ENCODE results near the gene EFCAB9.
"Not testable (repeated sequence)": the region's sequence is repeated elsewhere in the genome, so short reads cannot be mapped to it uniquely, and the experiment has no call there.

Gene EFCAB9

DNA sequence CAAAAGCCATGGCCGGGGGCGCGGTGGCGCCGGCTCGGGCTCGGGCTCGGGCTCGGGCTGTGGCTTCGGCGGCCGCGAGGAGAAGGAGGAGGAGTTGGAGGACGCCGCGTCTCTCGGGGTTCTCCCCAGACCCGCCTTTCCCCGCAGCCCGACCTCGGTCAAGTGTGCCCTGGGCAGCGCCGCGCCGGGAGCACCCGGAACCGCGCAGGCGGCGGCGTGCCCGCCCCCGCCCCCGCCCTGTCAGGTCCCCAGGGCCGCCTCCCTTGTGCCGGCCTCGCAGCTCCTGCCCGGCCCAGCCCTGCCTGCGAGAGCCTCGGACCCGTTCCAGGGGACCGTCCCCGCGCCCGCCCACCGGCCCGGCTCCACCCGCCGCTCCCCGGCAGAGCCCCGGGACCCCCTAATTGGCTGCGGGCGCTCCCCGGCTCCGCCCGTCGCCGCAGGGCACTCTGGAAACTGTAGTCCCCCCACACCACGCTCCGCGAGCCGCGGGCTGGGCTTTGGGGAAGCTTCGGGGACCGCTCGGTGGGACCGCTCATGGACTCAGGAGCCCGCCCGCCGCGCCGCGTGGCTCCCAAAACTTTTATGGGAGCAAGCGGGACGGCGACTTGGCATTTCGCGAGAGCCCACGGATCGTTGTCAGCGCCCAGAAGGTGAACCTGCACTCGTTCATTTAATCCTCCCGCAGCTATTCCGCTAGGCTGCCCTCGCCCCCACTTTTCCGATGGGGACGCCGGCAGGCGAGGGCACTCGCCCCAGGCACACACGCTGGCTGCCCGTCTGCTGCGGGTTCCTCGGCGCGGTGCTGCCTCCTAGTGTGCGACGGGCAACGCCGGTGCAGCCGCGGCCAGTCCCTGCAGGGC, 5.7 kb upstream of the EFCAB9 start, which contains the start of gene STK10:
Gene STK10, minus strand, starts transcription at position 192 of the 860 bp plus-strand sequence. Its CDS starts 182 bp downstream, at position 10.
- in situ Hi-C loops (cut with MboI; ENCODE audit: low sequenced_read_pairs) = no loop called here

DNA sequence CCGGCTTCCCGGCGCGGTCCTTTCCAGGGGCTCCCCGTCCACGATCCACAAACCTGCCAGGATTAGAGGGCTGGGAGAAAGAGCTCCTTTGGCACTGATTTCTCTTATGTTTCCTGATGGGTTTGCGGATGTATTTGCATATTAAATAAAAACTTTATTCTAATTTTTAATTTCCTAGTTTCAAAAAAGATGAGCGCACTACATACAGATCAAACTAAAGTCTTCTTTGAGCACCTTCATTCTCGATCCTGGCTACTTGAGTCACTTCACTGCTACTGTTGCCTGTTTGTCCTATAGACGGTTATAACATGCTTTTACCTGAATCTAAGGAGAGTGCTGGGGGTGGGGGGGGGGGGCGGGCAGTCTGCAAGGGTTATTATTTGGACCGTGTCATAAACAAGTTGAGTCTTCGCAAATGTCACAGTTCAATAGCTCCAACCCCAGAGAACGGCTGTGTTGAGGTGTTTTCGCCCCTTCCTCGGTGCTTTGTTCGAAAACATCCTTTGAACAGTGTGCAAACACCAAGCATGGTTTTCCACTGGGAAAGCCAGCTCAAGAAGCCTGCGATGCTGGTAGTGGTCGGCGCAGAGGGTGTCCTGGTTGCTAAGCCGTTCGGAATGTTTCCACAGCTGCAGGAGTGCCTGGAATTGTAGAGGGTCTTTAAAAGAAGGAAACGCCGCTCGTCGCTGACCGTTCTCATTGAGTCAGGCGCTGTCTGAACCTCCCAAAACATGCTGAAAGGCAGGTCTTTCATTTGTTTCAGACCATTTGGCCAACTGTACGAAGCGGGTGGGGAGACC, 4.9 kb upstream of the EFCAB9 start:
- in situ Hi-C loops (cut with MboI; ENCODE audit: low sequenced_read_pairs) = no loop called here

DNA sequence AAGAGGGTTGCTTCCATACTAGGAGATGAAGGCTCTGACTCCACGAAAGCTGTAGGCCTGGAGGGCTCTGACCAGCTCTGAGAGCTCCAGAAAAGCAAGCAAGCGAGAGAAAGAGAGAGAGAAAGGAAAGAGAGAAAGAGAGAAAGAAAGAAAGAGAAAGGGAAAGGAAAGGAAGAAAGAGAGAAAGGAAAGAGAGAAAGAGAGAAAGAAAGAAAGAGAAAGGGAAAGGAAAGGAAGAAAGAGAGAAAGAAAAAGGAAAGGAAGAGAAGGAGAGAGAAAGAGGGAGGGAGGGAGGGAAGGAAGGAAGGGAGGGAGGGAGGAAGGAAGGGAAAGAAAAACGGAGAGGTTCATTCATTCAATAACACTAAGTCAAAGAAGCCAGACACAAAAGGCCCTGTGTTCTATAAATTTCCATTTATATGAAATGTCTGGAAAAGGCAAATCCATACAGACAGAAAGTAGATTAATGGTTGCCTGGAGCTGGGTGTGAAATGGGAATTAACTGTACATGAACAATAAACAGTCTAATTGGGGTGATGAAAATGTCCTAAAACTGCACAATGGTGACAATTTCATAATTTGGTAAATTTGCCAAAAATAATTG, 4.2 kb upstream of the EFCAB9 start:
- in situ Hi-C loops (cut with MboI; ENCODE audit: low sequenced_read_pairs) = no loop called here

DNA sequence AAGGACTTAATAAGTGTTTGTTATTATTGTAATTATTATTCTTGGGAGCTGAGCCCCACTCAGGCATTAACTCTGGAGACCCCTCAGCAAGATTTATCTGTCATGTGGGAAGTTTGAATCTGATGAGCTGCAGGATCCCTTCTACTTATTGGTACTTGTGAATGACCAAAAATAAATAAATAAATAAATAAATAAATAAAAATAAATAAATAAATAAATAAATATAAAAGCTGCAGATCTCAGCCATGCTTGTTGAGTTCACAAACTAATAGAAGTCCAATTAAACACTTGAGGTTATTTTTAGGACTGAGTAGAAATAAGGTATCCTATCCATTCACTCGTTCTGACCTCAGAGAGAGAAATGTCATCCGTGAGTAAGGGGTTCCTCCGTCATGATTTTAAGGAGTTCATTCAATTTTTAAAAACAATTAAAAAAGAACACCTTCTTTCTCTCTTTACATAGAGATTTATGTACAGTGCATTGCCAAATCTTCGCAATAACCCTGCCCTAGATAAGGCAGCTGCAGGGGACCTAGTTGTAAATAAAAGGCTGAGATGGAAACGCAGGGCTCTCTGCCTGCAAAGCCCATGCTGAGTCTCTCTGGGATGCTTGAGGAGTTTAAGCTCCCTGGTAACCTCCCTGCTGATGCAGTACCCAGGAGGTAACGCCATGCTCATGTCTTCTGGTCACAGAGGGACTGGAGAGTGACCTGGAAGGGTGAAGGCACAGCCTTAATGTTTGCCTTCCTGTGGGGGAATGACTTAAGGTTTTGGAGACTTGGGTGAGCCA, 1.2 kb downstream of the EFCAB9 start:
- in situ Hi-C loops (cut with MboI; ENCODE audit: low sequenced_read_pairs) = no loop called here

DNA sequence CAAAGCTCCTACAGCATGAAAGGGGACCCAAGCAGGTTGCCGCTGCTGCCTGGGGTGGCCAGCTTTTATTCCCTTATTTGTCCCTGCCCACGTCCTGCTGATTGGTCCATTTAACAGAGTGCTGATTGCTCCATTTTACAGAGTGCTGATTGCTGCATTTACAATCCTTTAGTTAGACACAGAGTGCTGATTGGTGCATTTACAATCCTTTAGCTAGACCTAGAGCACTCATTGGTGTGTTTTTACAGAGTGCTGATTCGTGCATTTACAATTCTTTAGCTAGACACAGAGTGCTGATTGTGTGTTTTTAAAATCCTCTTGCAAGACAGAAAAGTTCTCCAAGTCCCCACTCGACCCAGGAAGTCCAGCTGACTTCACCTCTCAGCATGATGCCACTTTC, 3.8 kb downstream of the EFCAB9 start:
- in situ Hi-C loops (cut with MboI; ENCODE audit: low sequenced_read_pairs) = not testable (repeated sequence)

DNA sequence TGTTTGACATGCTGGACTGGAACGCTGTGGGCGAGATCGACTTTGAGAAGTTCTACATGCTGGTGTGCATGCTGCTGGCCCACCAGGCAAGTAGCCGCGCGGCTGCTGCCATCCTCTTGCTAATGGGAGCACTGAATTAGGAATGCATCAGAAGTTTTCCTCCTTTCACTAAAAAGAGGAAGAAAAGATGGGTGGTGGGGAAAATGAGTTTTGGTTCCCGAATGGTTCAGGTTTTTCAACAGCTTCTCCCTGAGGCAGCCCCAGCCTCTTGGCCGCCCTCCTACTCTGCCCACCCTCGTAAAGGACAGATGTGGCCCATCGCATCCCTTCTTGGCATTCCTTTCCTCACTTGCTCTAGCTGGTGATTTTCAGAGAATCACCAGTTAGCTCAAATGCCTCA, 5.5 kb downstream of the EFCAB9 start:
- in situ Hi-C loops (cut with MboI; ENCODE audit: low sequenced_read_pairs) = no loop called here

DNA sequence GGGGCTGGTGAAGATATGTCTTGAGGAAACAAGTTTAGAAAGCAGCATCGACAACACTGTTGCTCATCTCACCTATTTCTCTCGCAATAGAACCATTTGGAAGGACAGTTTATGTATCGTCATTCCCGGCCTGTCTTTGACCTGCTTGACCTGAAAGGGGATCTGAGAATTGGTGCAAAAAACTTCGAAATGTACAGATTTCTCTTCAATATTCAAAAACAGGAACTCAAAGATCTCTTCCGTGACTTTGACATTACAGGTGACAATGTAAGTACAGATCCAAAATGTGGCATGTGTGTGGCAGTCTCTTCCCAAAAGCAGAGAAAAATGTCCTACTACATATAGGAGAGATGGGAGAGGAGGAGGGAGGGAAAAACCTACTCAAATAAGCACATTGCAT, 6.5 kb downstream of the EFCAB9 start:
- in situ Hi-C loops (cut with MboI; ENCODE audit: low sequenced_read_pairs) = no loop called here

DNA sequence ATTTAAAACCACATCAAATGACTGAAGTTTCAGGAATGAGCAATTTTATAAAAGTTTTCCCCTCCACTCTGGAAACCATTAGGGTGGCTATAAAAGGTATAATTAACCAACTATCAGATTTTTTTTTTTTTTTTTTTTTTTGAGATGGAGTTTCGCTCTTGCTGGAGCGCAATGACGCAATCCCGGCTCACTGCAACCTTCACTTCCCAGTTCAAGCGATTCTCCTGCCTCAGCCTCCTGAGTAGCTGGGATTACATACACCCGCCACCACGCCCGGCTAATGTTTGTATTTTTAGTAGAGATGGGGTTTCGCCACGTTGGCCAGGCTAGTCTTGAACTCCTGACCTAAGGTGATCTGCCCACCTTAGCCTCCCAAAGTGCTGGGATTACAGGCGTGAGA, 12.0 kb downstream of the EFCAB9 start:
- in situ Hi-C loops (cut with MboI; ENCODE audit: low sequenced_read_pairs) = not testable (repeated sequence)

DNA sequence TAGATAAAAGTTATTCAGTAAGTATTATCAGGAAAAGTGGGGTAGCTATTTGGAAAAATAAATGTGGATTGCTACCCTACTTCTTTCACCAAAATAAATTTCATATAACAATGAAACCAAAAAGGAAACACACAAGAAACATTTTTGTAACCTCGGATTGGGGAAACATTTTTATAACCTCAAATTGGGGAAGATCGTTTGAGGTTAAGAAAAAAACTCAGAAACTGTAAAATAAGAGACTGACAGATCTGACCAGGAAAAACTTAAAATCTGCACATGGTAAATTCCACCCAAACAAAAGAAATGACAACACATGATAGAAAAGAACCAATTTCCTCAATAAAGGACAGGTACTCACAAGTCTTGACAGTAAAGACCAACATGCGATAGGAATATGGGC, 13.5 kb downstream of the EFCAB9 start:
- in situ Hi-C loops (cut with MboI; ENCODE audit: low sequenced_read_pairs) = no loop called here

DNA sequence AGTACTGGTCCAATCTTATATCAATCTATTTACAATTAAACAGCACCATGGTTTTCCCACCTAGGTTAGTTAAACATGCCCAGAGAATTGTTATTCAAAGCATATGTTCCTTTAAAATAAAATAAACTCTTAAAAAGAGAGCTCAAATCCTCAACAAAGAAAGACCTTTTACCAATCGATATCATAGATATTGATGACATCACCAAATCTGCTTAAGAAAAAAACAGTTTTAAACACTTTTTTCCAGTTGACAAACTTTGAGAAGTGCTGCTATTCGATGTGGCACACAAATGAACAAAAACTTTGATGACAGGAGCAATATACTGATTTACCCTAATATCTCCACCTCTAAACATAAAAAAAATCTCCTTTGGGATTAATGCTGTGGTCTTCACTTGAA, 15.7 kb downstream of the EFCAB9 start:
- in situ Hi-C loops (cut with MboI; ENCODE audit: low sequenced_read_pairs) = no loop called here

DNA sequence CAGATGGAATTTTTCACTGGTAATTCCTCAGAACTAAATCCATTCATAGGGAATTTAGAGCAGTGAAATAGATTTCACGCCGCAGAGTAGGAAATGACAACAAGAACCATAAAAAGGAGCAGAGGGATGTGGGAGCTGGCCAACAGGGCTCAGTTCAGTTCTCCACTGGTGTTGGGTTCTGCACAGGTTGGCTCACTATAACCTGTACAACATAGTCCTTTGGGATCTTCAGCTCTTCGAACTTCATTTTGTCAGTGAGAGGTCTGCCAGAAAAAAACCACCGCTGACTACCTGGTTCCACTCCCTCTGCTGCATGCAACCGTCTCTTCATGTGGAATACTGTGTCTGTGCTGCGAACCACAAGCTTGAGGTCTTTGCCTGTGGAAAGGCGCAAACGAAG, 17.7 kb downstream of the EFCAB9 start:
- in situ Hi-C loops (cut with MboI; ENCODE audit: low sequenced_read_pairs) = no loop called here

DNA sequence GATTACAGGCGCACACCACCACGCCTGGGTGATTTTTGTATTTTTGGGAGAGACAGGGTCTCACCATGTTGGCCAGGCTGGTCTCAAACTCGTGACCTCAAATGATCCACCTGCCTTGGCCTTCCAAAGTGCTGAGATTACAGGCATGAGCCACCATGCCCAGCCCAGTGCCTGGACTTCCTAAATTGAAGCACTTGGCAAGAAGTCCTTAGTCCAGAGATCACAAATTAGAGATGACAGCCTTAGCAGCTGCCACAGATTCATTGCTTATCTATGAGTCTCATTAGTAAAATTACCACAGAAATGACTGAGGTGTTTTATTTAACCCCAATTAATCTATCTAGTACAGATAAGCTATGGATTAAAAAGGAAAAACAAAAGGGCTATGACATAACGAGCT, 19.2 kb downstream of the EFCAB9 start:
- in situ Hi-C loops (cut with MboI; ENCODE audit: low sequenced_read_pairs) = no loop called here

DNA sequence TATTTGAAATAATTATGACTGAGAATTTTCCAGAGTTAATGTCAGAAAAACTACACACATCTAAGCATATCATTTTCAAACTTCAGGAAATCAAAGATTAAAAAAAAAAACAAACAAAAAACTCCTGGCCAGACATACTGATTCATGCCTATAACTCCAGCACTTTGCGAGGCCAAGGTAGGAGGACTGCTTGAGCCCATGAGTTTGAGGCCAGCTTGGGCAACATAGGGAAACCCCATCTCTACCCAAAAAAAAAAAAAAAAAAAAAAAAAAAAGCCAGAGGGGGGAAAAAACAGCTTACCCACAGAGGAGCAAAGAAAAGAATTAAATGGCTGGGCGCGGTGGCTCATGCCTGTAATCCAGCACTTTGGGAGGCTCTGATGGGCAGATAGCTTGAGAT, 22.4 kb downstream of the EFCAB9 start:
- in situ Hi-C loops (cut with MboI; ENCODE audit: low sequenced_read_pairs) = no loop called here

DNA sequence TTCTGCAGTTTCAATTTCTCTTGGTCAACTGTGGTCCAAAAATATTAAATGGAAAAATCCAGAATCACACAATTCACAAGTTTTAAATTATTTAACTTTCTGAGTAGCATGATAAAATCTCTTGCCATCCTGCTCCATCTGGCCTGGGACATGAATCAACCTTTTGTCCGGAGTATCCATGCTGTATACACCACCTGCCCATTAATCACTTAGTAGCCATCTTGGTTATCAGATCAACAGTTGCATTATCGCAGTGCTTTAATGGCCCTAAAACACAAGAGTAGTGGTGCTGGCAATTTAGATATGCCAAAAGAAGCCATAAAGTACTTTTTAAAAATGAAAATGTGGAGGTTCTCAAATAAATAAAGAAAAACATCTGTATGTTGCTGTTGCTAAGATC, 25.3 kb downstream of the EFCAB9 start:
- in situ Hi-C loops (cut with MboI; ENCODE audit: low sequenced_read_pairs) = no loop called here

DNA sequence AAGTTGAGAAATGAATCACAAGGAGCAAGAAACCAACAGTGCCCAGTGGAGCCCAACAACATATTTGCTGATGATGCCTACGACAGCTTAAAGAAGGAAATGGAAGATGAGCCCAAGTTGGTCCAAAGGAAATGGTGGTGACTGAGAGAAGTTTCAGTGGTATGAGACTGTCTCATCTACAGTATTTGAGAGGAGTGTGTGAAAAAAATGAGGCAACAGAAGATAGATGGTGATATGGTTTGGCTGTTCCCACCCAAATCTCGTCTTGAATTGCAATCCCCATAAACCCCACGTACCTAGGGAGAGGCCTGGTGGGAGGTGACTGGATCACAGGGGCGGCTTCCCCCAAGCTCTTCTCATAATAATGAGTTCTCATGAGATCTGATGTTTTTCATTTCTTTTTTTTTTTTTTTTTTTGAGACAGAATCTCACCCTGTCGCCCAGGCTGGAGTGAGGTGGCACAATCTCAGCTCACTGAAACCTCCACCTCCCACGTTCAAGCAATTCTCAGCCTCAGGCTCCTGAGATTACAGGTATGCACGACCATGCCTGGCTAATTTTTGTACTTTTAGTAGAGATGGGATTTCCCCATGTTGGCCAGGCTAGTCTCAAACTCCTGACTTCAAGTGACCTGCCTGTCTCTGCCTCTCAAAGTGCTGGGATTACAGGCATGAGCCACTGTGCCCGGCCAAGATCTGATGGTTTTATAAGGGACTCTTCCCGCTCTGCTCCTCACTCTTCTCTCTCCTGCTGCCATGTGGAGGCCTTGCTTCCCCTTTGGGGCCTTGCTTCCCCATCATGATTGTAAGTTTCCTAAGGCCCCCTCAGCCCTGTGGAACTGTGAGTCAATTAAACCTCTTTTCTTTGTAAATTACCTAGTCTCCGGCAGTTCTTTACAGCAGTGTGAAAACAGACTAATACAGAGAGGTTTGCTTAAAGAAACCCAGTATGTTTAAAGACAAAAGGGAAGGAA, 30.2 kb downstream of the EFCAB9 start:
- in situ Hi-C loops (cut with MboI; ENCODE audit: low sequenced_read_pairs) = no loop called here

DNA sequence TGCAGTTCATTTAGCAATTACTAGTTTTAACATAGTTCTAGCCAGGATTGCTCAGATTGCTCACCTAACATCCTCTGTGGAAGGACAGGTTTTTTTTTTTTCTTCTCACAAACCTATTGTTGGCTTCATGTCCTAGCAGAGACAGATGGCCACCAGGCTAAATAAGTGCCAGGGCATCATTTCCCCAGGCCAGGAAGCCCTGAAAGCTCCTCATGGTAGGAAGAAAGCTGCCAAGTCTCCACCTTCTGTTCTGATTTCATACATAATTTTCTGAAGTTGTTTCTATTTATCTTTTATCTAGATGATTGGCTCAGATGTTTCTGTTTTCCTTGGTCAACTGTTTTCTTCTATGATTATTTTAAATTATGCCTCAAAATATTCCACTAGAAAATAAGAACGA, 31.0 kb downstream of the EFCAB9 start:
- in situ Hi-C loops (cut with MboI; ENCODE audit: low sequenced_read_pairs) = no loop called here

DNA sequence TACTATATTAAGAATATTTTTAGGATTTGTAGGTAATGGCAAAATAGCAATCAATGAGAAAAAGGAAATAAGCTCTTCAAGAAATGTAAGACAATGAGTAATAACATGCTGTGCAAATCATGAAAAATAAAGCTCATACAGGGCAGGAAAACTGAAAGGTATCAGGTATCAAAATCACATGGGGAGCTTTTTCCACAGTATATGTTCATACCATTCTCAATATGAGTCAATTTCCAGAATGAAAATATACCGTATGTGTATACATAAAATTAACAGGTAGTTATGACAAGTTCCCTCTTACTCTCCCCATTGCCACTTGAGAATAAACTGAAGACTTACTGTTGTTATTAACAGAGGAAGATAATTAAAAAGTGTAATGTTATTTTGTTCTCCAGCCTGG, 35.9 kb downstream of the EFCAB9 start:
- in situ Hi-C loops (cut with MboI; ENCODE audit: low sequenced_read_pairs) = no loop called here

DNA sequence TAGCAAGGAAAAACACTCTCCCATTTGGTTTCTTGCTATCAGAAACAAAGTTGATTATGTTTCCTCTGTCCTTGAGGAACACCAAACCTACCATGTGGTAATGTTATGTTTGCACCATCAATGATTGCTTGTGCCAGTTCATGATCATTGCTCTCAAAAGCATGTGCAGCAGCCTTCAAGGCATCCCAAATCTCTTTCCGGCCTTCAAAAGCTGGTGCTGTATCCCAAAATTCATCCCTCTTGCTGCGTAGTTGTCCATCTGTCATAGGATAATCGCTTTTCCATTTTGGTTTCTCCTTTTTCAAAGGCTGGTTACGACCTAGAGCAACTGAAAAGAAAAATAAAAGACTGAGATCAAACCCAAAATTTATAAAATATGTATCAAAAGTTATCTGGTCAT, 40.1 kb downstream of the EFCAB9 start:
- in situ Hi-C loops (cut with MboI; ENCODE audit: low sequenced_read_pairs) = no loop called here

DNA sequence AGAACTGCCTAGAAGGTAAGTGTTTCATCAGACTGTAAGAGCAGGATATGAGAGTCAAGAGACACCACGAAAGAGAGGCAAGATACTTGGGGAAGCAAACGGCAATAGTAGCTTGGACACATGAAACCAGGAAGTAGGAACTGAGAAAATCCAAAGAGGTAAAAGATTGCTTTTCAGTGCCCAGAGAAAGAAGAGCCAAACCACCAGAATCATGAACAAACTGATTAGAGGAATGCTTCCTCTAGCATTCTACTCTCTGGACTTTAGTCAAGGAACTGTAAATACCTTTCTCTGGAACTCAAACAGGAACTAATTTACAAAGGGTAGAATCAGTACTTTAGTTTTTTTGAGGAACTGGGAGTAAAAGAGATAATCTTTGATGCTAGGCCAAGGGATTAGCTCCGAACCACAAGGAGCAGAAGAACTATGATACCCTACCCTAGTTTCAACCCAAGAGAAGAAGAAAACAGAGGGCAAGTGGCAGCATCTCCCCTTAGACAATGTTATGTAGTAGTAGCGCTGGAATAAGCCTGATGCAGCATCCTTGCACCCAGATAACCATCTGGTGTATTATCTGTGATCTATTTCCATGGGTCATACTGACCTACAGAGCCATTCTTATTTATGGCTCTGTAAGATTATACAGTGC, 41.3 kb downstream of the EFCAB9 start:
- in situ Hi-C loops (cut with MboI; ENCODE audit: low sequenced_read_pairs) = no loop called here
